H9 (cell line): ENCODE results near the gene RSPH10B. TPM values are rescaled to one million over a fixed set of nuclear protein-coding genes. Genes with fewer than 3 reads are reported as not detected.
"Not testable (repeated sequence)": the region's sequence is repeated elsewhere in the genome, so short reads cannot be mapped to it uniquely, and the experiment has no call there.

ENCODE experiments used
- DNase-seq: peaks from one replicate; pipeline ENCODE4 v3.0.0-alpha.2; 2017
- H2AFZ ChIP-seq: one replicate; pipeline ENCODE4 v1.6.1; 2013; ENCODE audit warnings: mild to moderate bottlenecking, low read length, control low read depth, moderate library complexity
- H2AK5ac ChIP-seq: 2 replicates; pipeline ENCODE4 v1.6.1; 2013; ENCODE audit warnings: low read length, control low read depth, mixed read lengths; ENCODE audit not compliant: insufficient read length
- H2BK120ac ChIP-seq: one replicate; pipeline ENCODE4 v1.6.1; 2013; ENCODE audit warnings: low read depth, mild to moderate bottlenecking, low read length, control low read depth, inconsistent platforms; ENCODE audit not compliant: poor library complexity, severe bottlenecking
- H2BK12ac ChIP-seq: 2 replicates; pipeline ENCODE4 v1.6.1; 2013; ENCODE audit warnings: low read length, control low read depth, mixed read lengths, low read depth; ENCODE audit not compliant: insufficient read length
- H2BK15ac ChIP-seq: 2 replicates; pipeline ENCODE4 v1.6.1; 2013; ENCODE audit warnings: low read depth, low read length, control low read depth
- H2BK20ac ChIP-seq: one replicate; pipeline ENCODE4 v1.6.1; 2013; ENCODE audit warnings: low read depth, mild to moderate bottlenecking, low read length, control low read depth, inconsistent platforms; ENCODE audit not compliant: poor library complexity, severe bottlenecking
- H2BK5ac ChIP-seq: 2 replicates; pipeline ENCODE4 v1.6.1; 2013; ENCODE audit warnings: low read length, control low read depth, mixed read lengths; ENCODE audit not compliant: insufficient read length
- H3K14ac ChIP-seq: 2 replicates; pipeline ENCODE4 v1.6.1; 2013; ENCODE audit warnings: low read length, control low read depth; ENCODE audit not compliant: insufficient read depth
- H3K18ac ChIP-seq: 2 replicates; pipeline ENCODE4 v1.6.1; 2013; ENCODE audit warnings: low read depth, mild to moderate bottlenecking, mixed read lengths, low read length, control low read depth; ENCODE audit not compliant: insufficient read length
- H3K23ac ChIP-seq: 2 replicates; pipeline ENCODE4 v1.6.1; 2013; ENCODE audit warnings: low read length, control low read depth, mixed read lengths, low read depth; ENCODE audit not compliant: insufficient read length
- H3K23me2 ChIP-seq: 2 replicates; pipeline ENCODE4 v1.6.1; 2013; ENCODE audit warnings: low read depth, mild to moderate bottlenecking, mixed read lengths, low read length, control low read depth; ENCODE audit not compliant: insufficient read length, poor library complexity, severe bottlenecking
- H3K27ac ChIP-seq: 2 replicates; pipeline ENCODE4 v1.5.1; 2013; ENCODE audit warnings: low read length, control low read depth, mixed read lengths, low read depth; ENCODE audit not compliant: insufficient read length
- H3K27me3 ChIP-seq: 2 replicates; pipeline ENCODE4 v1.6.1; 2013; ENCODE audit warnings: low read length, control low read depth, inconsistent platforms; ENCODE audit not compliant: insufficient read depth
- H3K4ac ChIP-seq: 2 replicates; pipeline ENCODE4 v1.6.1; 2013; ENCODE audit warnings: low read depth, mild to moderate bottlenecking, control low read depth, inconsistent platforms, low read length, moderate library complexity
- H3K4me1 ChIP-seq: 2 replicates; pipeline ENCODE4 v1.6.1; 2013; ENCODE audit warnings: low read length, control low read depth, inconsistent platforms; ENCODE audit not compliant: insufficient read depth
- H3K4me2 ChIP-seq: 2 replicates; pipeline ENCODE4 v1.6.1; 2013; ENCODE audit warnings: low read length, control low read depth, mixed read lengths; ENCODE audit not compliant: insufficient read length, insufficient read depth
- H3K56ac ChIP-seq: 2 replicates; pipeline ENCODE4 v1.6.1; 2013; ENCODE audit warnings: low read depth, mild to moderate bottlenecking, mixed read lengths, low read length, control low read depth; ENCODE audit not compliant: insufficient read length
- H3K79me1 ChIP-seq: 2 replicates; pipeline ENCODE4 v1.6.1; 2013; ENCODE audit warnings: low read depth, mild to moderate bottlenecking, moderate library complexity, low read length, control low read depth, inconsistent platforms; ENCODE audit not compliant: insufficient read depth, poor library complexity, severe bottlenecking
- H3K79me2 ChIP-seq: 2 replicates; pipeline ENCODE4 v1.6.1; 2013; ENCODE audit warnings: low read length, control low read depth, inconsistent platforms; ENCODE audit not compliant: insufficient read depth
- H3K9ac ChIP-seq: 2 replicates; pipeline ENCODE4 v1.6.1; 2013; ENCODE audit warnings: low read length, control low read depth, mixed read lengths; ENCODE audit not compliant: insufficient read length; ENCODE audit errors: extremely low read depth
- H3K9me3 ChIP-seq: one replicate; pipeline ENCODE4 v1.6.1; 2013; ENCODE audit warnings: low read depth, low read length, inconsistent platforms; ENCODE audit not compliant: control insufficient read depth
- H3T11ph ChIP-seq: one replicate; pipeline ENCODE4 v1.6.1; 2013; ENCODE audit warnings: mild to moderate bottlenecking, low read length, control low read depth, inconsistent platforms
- H4K20me1 ChIP-seq: one replicate; pipeline ENCODE4 v1.6.1; 2013; ENCODE audit not compliant: control insufficient read depth, insufficient read length, insufficient read depth
- H4K5ac ChIP-seq: 2 replicates; pipeline ENCODE4 v1.6.1; 2013; ENCODE audit warnings: low read depth, mild to moderate bottlenecking, mixed read lengths, low read length, control low read depth; ENCODE audit not compliant: insufficient read length
- H4K8ac ChIP-seq: replicated peaks from 2 replicates; pipeline ENCODE4 v1.6.1; 2013; ENCODE audit warnings: low read length, control low read depth, mixed read lengths, low read depth; ENCODE audit not compliant: insufficient read length
- H4K91ac ChIP-seq: 2 replicates; pipeline ENCODE4 v1.6.1; 2013; ENCODE audit warnings: low read depth, mild to moderate bottlenecking, moderate library complexity, mixed read lengths, low read length, control low read depth; ENCODE audit not compliant: insufficient read length
- H3K27ac Mint-ChIP-seq, 3 experiments: 2 replicates in 2 of 3; 3 replicates in 1 of 3; pipeline ENCODE4 v1.8.0; 2020 to 2021; ENCODE audit warnings: mixed read lengths in 3 of 3, mild to moderate bottlenecking in 1 of 3, moderate library complexity in 1 of 3
- H3K27me3 Mint-ChIP-seq: 2 replicates; pipeline ENCODE4 v1.8.0; 2021; ENCODE audit warnings: low read depth, mild to moderate bottlenecking, moderate library complexity, mixed read lengths
- H3K36me3 Mint-ChIP-seq, 3 experiments: 2 replicates in 2 of 3; 3 replicates in 1 of 3; pipeline ENCODE4 v1.8.0; 2020 to 2021; ENCODE audit warnings: low read depth in 3 of 3, mixed read lengths in 3 of 3; ENCODE audit not compliant: insufficient read depth in 1 of 3
- H3K4me1 Mint-ChIP-seq, 2 experiments: 2 replicates each; pipeline ENCODE4 v1.8.0; 2020; ENCODE audit warnings: mixed read lengths in 2 of 2
- H3K4me3 Mint-ChIP-seq, 2 experiments: 2 replicates in 1 of 2; 3 replicates in 1 of 2; pipeline ENCODE4 v1.8.0; 2020 to 2021; ENCODE audit warnings: mild to moderate bottlenecking in 2 of 2, mixed read lengths in 2 of 2, moderate library complexity in 1 of 2
- H3K9me3 Mint-ChIP-seq, 2 experiments: 2 replicates in 1 of 2; 3 replicates in 1 of 2; pipeline ENCODE4 v1.8.0; 2020; ENCODE audit warnings: mild to moderate bottlenecking in 2 of 2, mixed read lengths in 2 of 2, moderate library complexity in 1 of 2
- WGBS: extraction: QIAGEN DNeasy Blood & Tissue Kit; methylation state at CpG from one replicate; pipeline ENCODE4 v1.1.7; 2013; ENCODE audit warnings: missing lambda C conversion rate, low lambda C conversion rate, mixed read lengths; ENCODE audit not compliant: insufficient read length; ENCODE audit errors: extremely low coverage; 5-methylcytosine and 5-hydroxymethylcytosine counted together
- total RNA-seq: library from RNA; stranded (reverse); gene quantifications from 2 replicates; pipeline ENCODE4 v1.2.1, GENCODE V29; 2021

Gene RSPH10B
- total RNA-seq, 1 experiment from 2014 or later = 0.63 TPM

GRCh38 chr7:5924180-5924579 lies 46.3 kb downstream of the RSPH10B start:
- H3T11ph ChIP-seq, H3K4ac ChIP-seq, DNase-seq, H3K27ac Mint-ChIP-seq, H3K14ac ChIP-seq, H4K8ac ChIP-seq, H2BK20ac ChIP-seq, H3K27me3 Mint-ChIP-seq, H2BK120ac ChIP-seq, H3K56ac ChIP-seq, H4K20me1 ChIP-seq, H3K9me3 Mint-ChIP-seq, H4K91ac ChIP-seq, H2BK15ac ChIP-seq, H2BK12ac ChIP-seq, H3K4me3 Mint-ChIP-seq, H2AFZ ChIP-seq, H2BK5ac ChIP-seq, H3K9me3 ChIP-seq, H3K79me1 ChIP-seq, H3K4me2 ChIP-seq, H3K4me1 ChIP-seq, H2AK5ac ChIP-seq, H4K5ac ChIP-seq, H3K18ac ChIP-seq, H3K23ac ChIP-seq, H3K4me1 Mint-ChIP-seq, H3K27ac ChIP-seq, H3K9ac ChIP-seq, H3K79me2 ChIP-seq, H3K36me3 Mint-ChIP-seq, H3K27me3 ChIP-seq, H3K23me2 ChIP-seq: not testable (repeated sequence)
- no CpG with 5 or more reads among the region's 2 CpGs for WGBS

- H2BK5ac ChIP-seq, H3K79me2 ChIP-seq, H4K91ac ChIP-seq, DNase-seq, H3K4me1 Mint-ChIP-seq, H3K4me3 Mint-ChIP-seq, H2AFZ ChIP-seq, H3K79me1 ChIP-seq, H2BK120ac ChIP-seq, H2BK12ac ChIP-seq, H3K23me2 ChIP-seq, H3K9me3 ChIP-seq, H3K4me1 ChIP-seq, H3K9me3 Mint-ChIP-seq, H3K36me3 Mint-ChIP-seq, H3K4ac ChIP-seq, H3K18ac ChIP-seq, H3K27me3 ChIP-seq, H3K27me3 Mint-ChIP-seq, H4K5ac ChIP-seq, H3K23ac ChIP-seq, H3K4me2 ChIP-seq, H3K27ac ChIP-seq, H4K20me1 ChIP-seq, H4K8ac ChIP-seq, H3K27ac Mint-ChIP-seq, H3T11ph ChIP-seq, H3K56ac ChIP-seq, H2BK15ac ChIP-seq, H3K14ac ChIP-seq, H2AK5ac ChIP-seq, H2BK20ac ChIP-seq, H3K9ac ChIP-seq: not testable (repeated sequence)
- no CpG with 5 or more reads among the region's 6 CpGs for WGBS
Observed at GRCh38 chr7:5916529-5916928, 54.0 kb downstream of the RSPH10B start.
